NCI-H2029 treated with DMSO at 0.1 percent for 48 hours (cell line): ENCODE measurements around the gene MYO1H.

Experiments used
- DNase-seq: peaks from one replicate; lab custom pipeline; 2025; lab: John Stamatoyannopoulos, UW

Gene MYO1H

GRCh38 chr12:109475121-109475520 is 127.4 kb downstream of the MYO1H start:
- DNase-seq, result no peak

DNA sequence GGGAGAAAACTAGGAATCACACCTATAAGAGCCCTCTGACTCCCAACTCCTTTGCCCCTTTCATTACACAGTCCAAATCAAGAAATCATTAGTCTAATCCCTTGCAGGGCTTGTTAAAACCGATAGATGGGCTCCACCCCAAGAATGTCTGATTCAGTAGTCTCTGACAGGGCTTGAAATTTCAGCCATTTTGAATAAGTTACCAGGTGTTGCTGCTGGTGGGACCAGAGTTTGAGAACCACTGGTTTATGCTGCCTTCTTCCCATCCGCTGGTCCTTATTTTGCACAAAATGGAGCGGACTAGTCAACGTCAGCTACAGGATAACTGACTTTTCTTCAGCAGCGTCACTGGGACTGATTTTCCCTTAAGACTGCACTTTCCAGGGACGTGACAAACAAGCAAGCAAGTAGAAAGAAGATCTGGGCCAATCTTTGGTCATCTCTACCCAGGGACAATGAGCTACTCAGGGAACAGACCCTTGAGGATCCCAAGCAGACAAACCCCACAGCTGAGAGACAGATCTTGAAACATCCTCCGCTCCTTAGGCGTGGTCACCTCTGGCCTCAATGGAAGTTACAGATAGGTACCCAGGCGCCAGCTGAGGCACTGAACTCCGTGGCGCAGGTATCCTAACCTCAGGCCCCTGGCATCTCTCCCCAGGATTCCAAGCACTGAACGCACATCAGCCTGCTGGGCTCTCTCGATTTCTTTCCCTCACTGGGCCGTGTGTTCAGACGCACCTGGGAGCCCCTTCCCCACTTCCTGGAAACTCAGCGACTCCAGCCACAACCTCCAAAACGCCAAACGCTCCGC is 128.5 kb downstream of the MYO1H start:
- DNase-seq, result no peak

DNA sequence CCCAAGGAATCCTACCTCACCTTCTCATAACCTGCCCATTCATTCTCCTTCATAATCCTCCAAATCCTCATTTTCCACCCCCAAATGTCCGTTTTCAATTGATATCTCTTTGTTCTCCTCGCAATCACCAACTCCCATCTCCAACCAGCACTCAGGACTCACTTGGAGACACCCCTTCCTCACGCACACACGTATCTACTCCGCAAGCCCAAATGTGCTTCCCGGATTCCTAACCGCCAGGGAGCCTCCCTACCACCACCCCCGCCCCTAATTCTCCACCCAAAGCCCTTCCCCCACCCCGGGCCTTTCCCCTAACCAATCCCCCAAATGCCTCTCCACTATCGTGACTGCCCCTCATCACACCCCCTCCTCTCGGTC is 129.1 kb downstream of the MYO1H start:
- DNase-seq, result no peak

- peak; percentile 69 for DNase-seq
Observed at GRCh38 chr12:109477185-109477962, 129.7 kb downstream of the MYO1H start, which contains the start of the genes KCTD10 and UBE3B. Gene KCTD10 (minus strand): TSS chr12:109477300. CDS start chr12:109477262, 38 bp downstream. Gene UBE3B (plus strand): TSS chr12:109477634. CDS start chr12:109483552, 5,918 bp downstream.

GRCh38 chr12:109477963-109478315 is 130.2 kb downstream of the MYO1H start:
- DNase-seq, result no peak

GRCh38 chr12:109479761-109480160 is 132.1 kb downstream of the MYO1H start:
- DNase-seq, result no peak

- no peak for DNase-seq
Observed at GRCh38 chr12:109480356-109480755, 132.7 kb downstream of the MYO1H start.

- DNase-seq, result no peak
Observed at GRCh38 chr12:109481863-109482262, 134.2 kb downstream of the MYO1H start.

DNA sequence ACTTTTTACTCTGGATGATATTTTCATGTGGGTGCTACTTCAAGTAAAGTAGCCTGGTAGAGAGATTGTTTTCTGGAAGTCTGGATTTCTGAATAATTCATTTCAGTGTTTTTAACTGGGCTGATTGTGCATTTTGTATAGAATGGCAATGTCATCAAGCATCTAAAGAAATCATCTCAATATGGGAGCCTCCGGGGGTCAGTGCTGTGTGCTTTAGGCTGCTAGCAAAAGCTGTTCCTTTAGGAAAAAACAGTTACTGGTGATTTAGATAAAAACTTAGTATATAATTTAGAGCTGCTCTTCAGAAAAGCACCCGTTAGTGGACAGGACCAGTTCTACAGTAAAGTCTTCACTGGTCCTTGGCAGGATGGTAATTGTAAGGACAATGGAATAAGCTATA is 134.8 kb downstream of the MYO1H start:
- DNase-seq, result no peak

DNA sequence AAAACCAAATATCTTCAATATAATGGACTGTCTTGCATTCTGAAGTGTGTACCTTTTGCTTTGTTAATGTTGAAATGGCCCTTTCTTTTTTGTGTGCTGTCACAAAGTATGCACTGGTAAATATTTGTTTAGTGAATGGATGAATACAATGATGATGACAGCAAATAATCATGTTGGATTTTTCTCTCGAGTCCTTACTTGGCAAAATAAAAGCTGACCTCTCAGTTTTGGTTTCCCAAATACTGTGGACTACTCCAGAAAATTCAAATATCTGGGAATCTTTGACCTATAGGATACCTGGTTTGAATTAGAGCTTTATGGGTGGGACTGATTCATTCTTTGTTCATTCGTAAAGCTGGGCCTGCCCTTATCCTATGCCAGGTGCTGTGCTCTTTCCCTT is 135.2 kb downstream of the MYO1H start:
- DNase-seq, result peak; percentile 43

DNA sequence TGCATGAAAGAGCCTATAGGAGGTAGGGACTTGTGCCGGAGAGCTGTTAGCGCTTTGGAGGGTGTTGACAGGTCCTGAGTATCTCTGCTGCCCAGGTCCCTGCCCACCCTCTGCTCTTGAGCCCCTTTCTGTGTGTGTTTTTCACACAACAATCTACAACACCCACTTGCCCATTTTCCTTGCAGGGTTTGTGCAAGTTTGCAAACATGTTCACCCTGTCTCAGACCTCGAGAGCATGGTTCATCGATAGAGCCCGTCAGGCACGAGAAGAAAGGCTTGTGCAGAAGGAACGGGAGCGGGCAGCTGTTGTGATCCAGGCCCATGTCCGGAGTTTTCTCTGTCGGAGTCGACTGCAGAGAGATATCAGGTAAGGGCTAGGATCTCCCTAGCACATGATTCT is 135.6 kb downstream of the MYO1H start:
- DNase-seq, result no peak

GRCh38 chr12:109485201-109485600 is 137.5 kb downstream of the MYO1H start:
- DNase-seq, result no peak

- no peak for DNase-seq
Observed at GRCh38 chr12:109487181-109488050, 139.7 kb downstream of the MYO1H start.

GRCh38 chr12:109488051-109488665 is 140.5 kb downstream of the MYO1H start:
- DNase-seq, result no peak

DNA sequence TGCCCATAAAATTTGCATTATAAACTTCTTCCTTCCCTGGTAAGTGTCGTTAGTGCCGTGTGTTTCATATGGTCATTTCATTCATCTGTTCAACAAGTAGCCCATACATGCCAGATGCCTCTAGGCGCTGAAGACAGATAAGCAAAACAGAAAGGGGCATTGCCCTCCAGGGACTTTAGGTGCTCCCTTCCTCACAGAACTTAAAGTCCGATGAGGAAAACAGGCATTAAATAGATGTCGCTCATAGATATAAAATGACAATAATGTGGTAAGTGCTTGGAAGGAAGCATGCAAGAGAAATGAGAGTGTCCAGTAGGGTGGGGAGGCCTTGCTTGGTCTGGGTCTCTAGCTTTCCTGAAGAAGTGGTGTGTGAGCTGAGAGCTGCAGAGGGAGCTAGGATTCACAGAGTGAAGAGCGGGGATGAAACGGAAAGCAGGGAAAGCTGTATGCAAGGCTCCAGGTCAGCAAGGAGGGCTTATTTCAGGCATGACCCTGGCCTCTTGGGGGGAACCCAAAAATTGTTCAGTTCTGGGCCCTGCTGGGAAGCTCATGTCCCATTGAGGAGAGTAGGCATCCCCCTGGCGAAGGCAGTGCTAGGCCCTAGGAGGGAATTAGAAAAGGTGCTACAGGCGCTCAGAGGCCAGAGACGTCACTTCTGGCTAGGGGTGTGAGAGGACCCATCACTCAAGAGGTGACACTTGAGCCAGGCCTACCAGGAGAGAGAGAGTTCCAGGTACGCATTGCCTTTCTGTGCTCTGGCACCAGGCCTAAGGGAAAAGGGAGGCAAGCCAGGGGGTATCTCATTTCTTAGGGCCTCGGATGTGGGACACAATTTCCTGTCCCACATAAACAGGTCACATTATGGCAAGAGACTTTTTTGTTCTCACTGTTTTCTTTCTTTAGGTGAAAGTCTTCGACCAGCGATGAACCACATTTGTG is 141.6 kb downstream of the MYO1H start:
- DNase-seq, result no peak

DNA sequence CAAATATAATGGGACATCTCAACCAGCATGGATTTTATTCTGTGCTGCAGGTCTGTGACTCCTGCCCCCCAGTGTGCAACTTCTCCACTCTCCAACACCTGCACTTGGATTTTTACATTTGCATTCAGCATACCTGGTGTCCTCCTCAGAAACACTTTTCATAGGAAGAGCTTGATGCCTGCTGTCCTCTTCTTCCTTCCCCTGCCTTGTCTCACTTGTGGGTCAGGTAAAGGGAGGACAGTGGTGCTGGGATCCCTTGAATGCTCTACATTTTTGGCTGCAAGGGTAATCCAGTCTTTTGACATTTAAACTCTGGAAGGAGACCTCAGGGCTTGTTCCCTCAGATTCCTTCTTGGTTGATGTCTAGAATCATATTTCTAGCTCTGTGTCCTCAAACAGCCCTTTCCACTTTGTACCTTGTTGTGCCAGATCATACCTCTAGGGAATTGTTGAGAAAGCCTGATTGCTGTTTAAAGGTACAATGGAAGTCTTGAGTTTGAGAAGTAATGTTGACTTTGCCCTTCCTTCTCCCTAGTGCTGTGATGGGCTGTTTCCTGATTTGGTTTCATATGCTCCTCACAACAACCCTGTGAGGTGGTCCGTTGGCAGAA is 142.4 kb downstream of the MYO1H start:
- DNase-seq, result no peak

- no peak for DNase-seq
Observed at GRCh38 chr12:109491671-109492070, 144.0 kb downstream of the MYO1H start.

DNA sequence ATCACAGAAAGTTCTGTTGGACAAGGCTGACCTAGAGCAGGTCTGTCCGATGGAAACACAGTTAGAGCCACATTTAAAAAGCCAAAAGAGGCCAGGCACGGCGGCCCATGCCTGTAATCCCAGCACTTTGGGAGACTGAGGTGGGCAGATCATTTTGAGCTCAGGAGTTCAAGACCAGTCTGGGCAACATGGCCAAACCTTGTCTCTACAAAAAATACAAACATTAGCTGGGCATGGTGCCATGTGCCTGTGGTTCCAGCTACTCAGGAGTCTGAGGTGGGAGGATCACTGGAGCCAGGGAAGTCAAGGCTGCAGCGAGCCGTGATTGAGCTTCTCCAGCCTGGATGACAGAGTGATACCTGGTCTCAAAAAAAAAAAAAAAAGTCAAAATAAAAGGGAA is 144.7 kb downstream of the MYO1H start:
- peak; percentile 25 for DNase-seq

DNA sequence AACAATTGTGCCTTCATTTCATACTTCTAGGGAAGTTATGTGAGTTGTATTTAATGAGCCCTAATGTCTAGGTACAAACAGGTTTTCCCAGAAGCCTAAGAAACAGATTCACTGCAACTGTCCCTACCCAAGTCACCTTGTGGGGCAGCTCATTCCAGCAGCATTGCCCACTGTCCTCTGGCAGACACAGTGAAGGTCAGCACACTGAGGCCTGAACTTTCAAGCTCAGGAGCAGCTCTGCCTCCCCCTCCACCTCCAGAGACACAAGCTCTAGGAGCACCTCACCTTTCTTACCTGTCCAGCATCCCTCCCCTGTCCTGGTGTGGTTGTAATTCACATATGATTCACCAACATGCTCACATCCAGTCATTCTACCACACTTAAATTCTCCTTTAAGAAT is 145.4 kb downstream of the MYO1H start:
- DNase-seq, result no peak

DNA sequence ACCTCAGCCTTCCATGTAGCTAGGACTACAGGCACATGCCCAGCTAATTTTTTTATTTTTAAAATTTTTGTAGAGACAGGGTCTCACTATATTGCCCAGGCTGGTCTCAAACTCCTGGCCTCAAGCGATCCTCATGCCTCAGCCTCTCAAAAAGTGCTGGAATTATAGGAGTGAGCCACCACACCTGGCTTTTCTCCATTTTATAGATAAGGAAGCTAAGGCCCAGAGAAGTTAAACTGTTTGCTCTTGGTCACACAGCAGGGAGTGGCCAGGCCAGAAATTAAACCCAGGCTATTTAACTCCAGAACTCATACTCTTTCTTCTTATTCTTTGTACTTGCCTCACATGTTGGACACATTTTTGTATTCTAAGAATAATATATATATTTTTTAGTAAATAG is 146.2 kb downstream of the MYO1H start:
- no peak for DNase-seq
